Testis (tissue), 2 donors: Measurements from ENCODE around the gene AIFM3.

ENCODE experiments used
- POLR2A ChIP-seq: fragments of 450-650 bp; IDR thresholded peaks from one replicate; pipeline ENCODE4 v1.6.1; 2017; ENCODE audit warnings: antibody characterized with exemption, mild to moderate bottlenecking, moderate library complexity
- TF ChIP-seq, protein P1 (sequence below), 3 experiments: fragments of 450-650 bp in 2 of 3; fragments of 200-600 bp in 1 of 3; sonication (generic) in 1 of 3; IDR thresholded peaks; one replicate each; pipeline ENCODE4 v1.5.1; 2016 to 2019; ENCODE audit warnings: antibody characterized with exemption in 3 of 3, mild to moderate bottlenecking in 2 of 3, moderate library complexity in 1 of 3

DNA sequence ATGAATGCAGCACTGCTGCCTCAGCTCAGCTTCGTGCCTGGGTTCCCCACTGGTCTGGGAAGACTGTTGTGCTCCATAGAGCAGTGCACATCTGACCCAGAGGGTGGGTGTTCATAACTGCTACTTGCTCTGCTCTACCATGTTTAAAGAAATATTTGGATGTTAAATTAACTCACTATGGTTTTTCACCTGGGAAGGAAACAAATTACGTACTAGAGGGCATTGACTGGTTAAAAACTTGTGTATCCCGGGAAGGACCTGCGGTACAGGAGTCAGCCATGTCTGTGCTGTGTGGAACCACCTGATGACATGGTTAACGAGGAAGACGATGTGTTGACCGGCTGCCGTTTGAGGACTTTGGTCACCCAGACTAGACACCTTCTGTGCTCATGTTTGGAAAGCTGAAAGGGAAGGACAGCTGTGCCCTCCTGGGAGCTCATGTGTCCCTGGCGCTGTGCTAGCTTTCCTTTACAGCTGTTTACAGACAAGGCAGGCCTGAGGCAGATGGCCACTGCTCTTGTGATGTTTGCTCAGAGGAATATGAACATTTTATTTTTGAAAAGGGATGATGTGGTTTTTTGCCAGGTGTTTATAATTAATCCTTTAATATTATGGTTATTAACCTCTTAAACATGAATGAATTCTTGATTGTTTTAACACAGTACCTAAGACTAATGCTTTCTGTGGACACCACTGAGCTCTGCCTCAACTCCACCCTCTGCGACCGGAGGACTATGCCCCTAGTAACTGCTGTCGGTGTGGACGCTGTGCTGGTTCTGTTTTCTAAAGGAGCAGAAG, 14.3 kb upstream of the AIFM3 start:
- TF ChIP-seq, protein P1, sequence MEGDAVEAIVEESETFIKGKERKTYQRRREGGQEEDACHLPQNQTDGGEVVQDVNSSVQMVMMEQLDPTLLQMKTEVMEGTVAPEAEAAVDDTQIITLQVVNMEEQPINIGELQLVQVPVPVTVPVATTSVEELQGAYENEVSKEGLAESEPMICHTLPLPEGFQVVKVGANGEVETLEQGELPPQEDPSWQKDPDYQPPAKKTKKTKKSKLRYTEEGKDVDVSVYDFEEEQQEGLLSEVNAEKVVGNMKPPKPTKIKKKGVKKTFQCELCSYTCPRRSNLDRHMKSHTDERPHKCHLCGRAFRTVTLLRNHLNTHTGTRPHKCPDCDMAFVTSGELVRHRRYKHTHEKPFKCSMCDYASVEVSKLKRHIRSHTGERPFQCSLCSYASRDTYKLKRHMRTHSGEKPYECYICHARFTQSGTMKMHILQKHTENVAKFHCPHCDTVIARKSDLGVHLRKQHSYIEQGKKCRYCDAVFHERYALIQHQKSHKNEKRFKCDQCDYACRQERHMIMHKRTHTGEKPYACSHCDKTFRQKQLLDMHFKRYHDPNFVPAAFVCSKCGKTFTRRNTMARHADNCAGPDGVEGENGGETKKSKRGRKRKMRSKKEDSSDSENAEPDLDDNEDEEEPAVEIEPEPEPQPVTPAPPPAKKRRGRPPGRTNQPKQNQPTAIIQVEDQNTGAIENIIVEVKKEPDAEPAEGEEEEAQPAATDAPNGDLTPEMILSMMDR (IDR thresholded peaks at IDR 0.05), result no peak
- TF ChIP-seq POLR2A, result no peak
